HepG2 (cell line): ENCODE results near the gene RHBDD1. TPM values are rescaled to one million over a fixed set of nuclear protein-coding genes. Genes with fewer than 3 reads are reported as not detected.

Source experiments
- ATAC-seq: fragments of 200-7000 bp; cut with Tn5 transposase; 3 replicates; pipeline ENCODE4 v1.9.1; 2020; ENCODE audit warnings: mild to moderate bottlenecking, moderate library complexity
- BruUV-seq: library from RNA; stranded (reverse); fragments of 400-500 nt; replicated peaks from 2 replicates; lab custom pipeline; 2021; lab: Mats Ljungman, UMichigan
- CTCF ChIA-PET: fragments of 300-600 bp; formaldehyde crosslinking; extraction: SDS; loops from one replicate; lab custom pipeline; 2021; ENCODE audit warnings: low total read pairs, inconsistent platforms, low intra/inter-chr PET ratio; lab: Yijun Ruan, JAX
- POLR2A ChIA-PET: fragments of 350-600 bp; sonication (Branson Sonifier 250); formaldehyde crosslinking; loops from one replicate; lab custom pipeline; 2020; ENCODE audit warnings: antibody characterized with exemption, inconsistent platforms; lab: Yijun Ruan, JAX
- DNase-seq: peaks from one replicate; pipeline ENCODE4 v3.0.0-alpha.2; 2015; ENCODE audit warnings: low spot score
- FAIRE-seq: peaks from 3 replicates; lab custom pipeline; 2011; peaks lifted over from hg19 to GRCh38; lab: Jason Lieb, UNC
- H2AFZ ChIP-seq: one replicate; pipeline ENCODE4 v1.6.1; 2011; ENCODE audit warnings: low read length, inconsistent platforms
- H3K27ac ChIP-seq: fragments of 300-600 bp; 3 replicates; pipeline ENCODE4 v1.8.0; 2011; ENCODE audit warnings: mixed run types, mild to moderate bottlenecking, mixed read lengths, low read length, inconsistent platforms; ENCODE audit not compliant: insufficient read depth; ENCODE audit errors: extremely low read length
- H3K27me3 ChIP-seq, 2 experiments: fragments of 200-600 bp in 1 of 2; 2 replicates in 1 of 2; 3 replicates in 1 of 2; pipeline versions ENCODE4 v1.6.0 to v1.8.0; 2011; ENCODE audit warnings: low read length in 2 of 2, mild to moderate bottlenecking in 2 of 2, moderate library complexity in 2 of 2, inconsistent platforms in 1 of 2; ENCODE audit not compliant: insufficient read depth in 2 of 2, control insufficient read depth in 1 of 2
- H3K36me3 ChIP-seq, 2 experiments: fragments of 200-600 bp in 1 of 2; replicated peaks in 1 of 2; 2 replicates in 1 of 2; 3 replicates in 1 of 2; pipeline versions ENCODE4 v1.5.1 to v1.8.0; 2011; ENCODE audit warnings: low read length in 2 of 2, inconsistent platforms in 1 of 2; ENCODE audit not compliant: insufficient read depth in 2 of 2, control insufficient read depth in 1 of 2
- H3K4me1 ChIP-seq: 2 replicates; pipeline ENCODE4 v1.5.1; 2012; ENCODE audit warnings: low read length, inconsistent platforms; ENCODE audit not compliant: insufficient read depth
- H3K4me2 ChIP-seq: 2 replicates; pipeline ENCODE4 v1.6.0; 2011; ENCODE audit warnings: low read depth, low read length, inconsistent platforms
- H3K4me3 ChIP-seq, 3 experiments: fragments of 200-600 bp in 1 of 3; sonication (generic), shearing (Covaris generic) in 1 of 3; replicated peaks in 1 of 3; 2 replicates each; pipeline ENCODE4 v1.5.1; 2011 to 2016; ENCODE audit warnings: low read length in 3 of 3, inconsistent platforms in 2 of 3, low read depth in 2 of 3, mild to moderate bottlenecking in 2 of 3, control low read depth in 1 of 3, mixed read lengths in 1 of 3; ENCODE audit not compliant: insufficient read depth in 1 of 3
- H3K79me2 ChIP-seq: one replicate; pipeline ENCODE4 v1.6.1; 2011; ENCODE audit warnings: low read length, inconsistent platforms; ENCODE audit not compliant: insufficient read depth
- H3K9ac ChIP-seq: 2 replicates; pipeline ENCODE4 v1.6.0; 2011; ENCODE audit warnings: mild to moderate bottlenecking, low read depth, low read length, inconsistent platforms; ENCODE audit not compliant: insufficient read depth
- H3K9me3 ChIP-seq: 2 replicates; pipeline ENCODE4 v1.5.1; 2012; ENCODE audit warnings: mild to moderate bottlenecking, low read length
- H4K20me1 ChIP-seq: 2 replicates; pipeline ENCODE4 v1.6.0; 2011; ENCODE audit warnings: inconsistent platforms, mild to moderate bottlenecking, low read length, moderate library complexity; ENCODE audit not compliant: insufficient read depth
- ADNP ChIP-seq: sonication (generic); formaldehyde crosslinking; IDR thresholded peaks from 2 replicates; pipeline ENCODE4 v1.4.0; 2020; ENCODE audit warnings: missing genetic modification reagents
- GMEB2 ChIP-seq: IDR thresholded peaks from 2 replicates; pipeline ENCODE4 v1.6.1; 2016; ENCODE audit warnings: missing biosample characterization, missing genetic modification reagents, low read depth
- HNF4G ChIP-seq, 2 experiments: sonication (generic) in 1 of 2; formaldehyde crosslinking in 1 of 2; IDR thresholded peaks; 2 replicates each; pipeline versions ENCODE4 v1.4.0 to v1.6.1; 2011 to 2020; ENCODE audit warnings: borderline replicate concordance in 2 of 2, low read depth in 2 of 2, mild to moderate bottlenecking in 2 of 2, low read length in 1 of 2, missing genetic modification reagents in 1 of 2, moderate library complexity in 1 of 2
- JARID2 ChIP-seq: sonication (generic); formaldehyde crosslinking; IDR thresholded peaks from 2 replicates; pipeline ENCODE4 v1.8.1; 2023; ENCODE audit warnings: missing genetic modification reagents, inconsistent platforms; ENCODE audit not compliant: insufficient replicate concordance
- KMT2A ChIP-seq: sonication (generic); formaldehyde crosslinking; IDR thresholded peaks from 2 replicates; pipeline ENCODE4 v1.4.0; 2020; ENCODE audit warnings: missing genetic modification reagents
- MAF1 ChIP-seq: sonication (generic); formaldehyde crosslinking; IDR thresholded peaks from 2 replicates; pipeline ENCODE4 v1.5.0; 2020; ENCODE audit warnings: missing genetic modification reagents, borderline replicate concordance
- PREB ChIP-seq: sonication (generic); formaldehyde crosslinking; IDR thresholded peaks from 2 replicates; pipeline ENCODE4 v1.4.0; 2020; ENCODE audit warnings: missing genetic modification reagents
- ZFP41 ChIP-seq: sonication (generic); formaldehyde crosslinking; IDR thresholded peaks from 2 replicates; pipeline ENCODE4 v1.4.0; 2020; ENCODE audit warnings: mild to moderate bottlenecking, missing genetic modification reagents, borderline replicate concordance
- ZKSCAN8 ChIP-seq: IDR thresholded peaks from 2 replicates; pipeline ENCODE4 v1.6.1; 2016; ENCODE audit warnings: borderline replicate concordance, missing genetic modification reagents, missing compliant biosample characterization
- ZNF350 ChIP-seq: sonication (generic); formaldehyde crosslinking; IDR thresholded peaks from 2 replicates; pipeline ENCODE4 v1.4.0; 2020; ENCODE audit warnings: mild to moderate bottlenecking, low read depth, missing genetic modification reagents, borderline replicate concordance
- WGBS: methylation state at CpG from one replicate; pipeline ENCODE4 v1.1.6; 2017; ENCODE audit warnings: low lambda C conversion rate; 5-methylcytosine and 5-hydroxymethylcytosine counted together
- in situ Hi-C: cut with HindIII; loops from 2 replicates; pipeline ENCODE4 v1.10.0; 2017; ENCODE audit warnings: low pct_unique_long_range_greater_than_20kb; ENCODE audit not compliant: extremely low pct_ligation_motif_present
- intact Hi-C: fragments of 100-400 bp; cut with micrococcal nuclease; formaldehyde crosslinking; loops from one replicate; pipeline ENCODE4 v1.10.0; 2022; ENCODE audit not compliant: unreplicated experiment
- polyA plus RNA-seq, 8 experiments: library from polyadenylated mRNA; depleted of rRNA in 3 of 8; stranded (reverse) in 7 of 8; unstranded in 1 of 8; fragments of >200 nt; fragmentation: Illumina TruSeq in 4 of 8; extraction: Trizol in 4 of 8; gene quantifications; 2 replicates each; pipeline versions ENCODE4 v1.2.1 to v1.2.3, GENCODE V29; 2011 to 2016; ENCODE audit warnings: low read depth in 4 of 8, missing spikeins in 1 of 8, mixed read lengths in 1 of 8; ENCODE audit not compliant: insufficient read depth in 1 of 8
- total RNA-seq, 5 experiments: library from RNA; depleted of rRNA; stranded (reverse); fragments of >200 nt; fragmentation: Illumina TruSeq; extraction: Trizol; gene quantifications; 2 replicates each; pipeline ENCODE4 v1.2.3, GENCODE V29; 2016; ENCODE audit warnings: low read depth in 1 of 5

Gene RHBDD1
- total and polyA plus RNA-seq, 2 of the 13 experiments (the other 11 are each of a cell fraction or from before 2014, with no cell fraction given): 8.2 to 9.5 TPM

GRCh38 chr2:226943862-226944620 lies 108.2 kb downstream of the RHBDD1 start:
- no peak for FAIRE-seq
- no peak for DNase-seq
- Histone ChIP-seq H3K27ac (no peak overlapping the region), H3K9me3 (no peaks in the 10 kb centered on the region), H3K79me2 (no peaks in the 10 kb centered on the region), H3K9ac (no peak overlapping the region), H3K4me1 (no peaks in the 10 kb centered on the region), H3K4me2 (no peak overlapping the region), H4K20me1 (no peaks in the 10 kb centered on the region), H3K4me3 (no peak overlapping the region), H3K36me3 (no peaks in the 10 kb centered on the region), H3K27me3 (no peaks in the 10 kb centered on the region), H2AFZ (no peak overlapping the region)
- intact Hi-C loops: no loop called here
- BruUV-seq: no TSS peak
- WGBS: 63% methylated on average over 9 of the region's 9 CpGs
- in situ Hi-C loops: no loop called here
- CTCF ChIA-PET: no interaction called here
- TF ChIP-seq HNF4G (IDR thresholded peaks at IDR 0.05; ENCODE audit: borderline replicate concordance, low read depth, low read length) (no peak), HNF4G (CRISPR knock-in tag; IDR thresholded peaks at IDR 0.05; ENCODE audit: borderline replicate concordance, low read depth) (no peak), ADNP (CRISPR knock-in tag) (no peak), MAF1 (CRISPR knock-in tag) (no peak), JARID2 (CRISPR knock-in tag) (no peak), ZNF350 (CRISPR knock-in tag) (no peak), ZKSCAN8 (no peak), GMEB2 (CRISPR knock-in tag) (no peak), KMT2A (CRISPR knock-in tag) (no peak), PREB (CRISPR knock-in tag) (no peak), ZFP41 (CRISPR knock-in tag) (no peak)
- no peak for ATAC-seq
- POLR2A ChIA-PET: no interaction called here
